DMS153 (cell line): Measurements from ENCODE around the gene NBL1.

Experiments used
- DNase-seq: peaks from one replicate; lab custom pipeline; 2025; lab: John Stamatoyannopoulos, UW

NBL1 gene

DNA sequence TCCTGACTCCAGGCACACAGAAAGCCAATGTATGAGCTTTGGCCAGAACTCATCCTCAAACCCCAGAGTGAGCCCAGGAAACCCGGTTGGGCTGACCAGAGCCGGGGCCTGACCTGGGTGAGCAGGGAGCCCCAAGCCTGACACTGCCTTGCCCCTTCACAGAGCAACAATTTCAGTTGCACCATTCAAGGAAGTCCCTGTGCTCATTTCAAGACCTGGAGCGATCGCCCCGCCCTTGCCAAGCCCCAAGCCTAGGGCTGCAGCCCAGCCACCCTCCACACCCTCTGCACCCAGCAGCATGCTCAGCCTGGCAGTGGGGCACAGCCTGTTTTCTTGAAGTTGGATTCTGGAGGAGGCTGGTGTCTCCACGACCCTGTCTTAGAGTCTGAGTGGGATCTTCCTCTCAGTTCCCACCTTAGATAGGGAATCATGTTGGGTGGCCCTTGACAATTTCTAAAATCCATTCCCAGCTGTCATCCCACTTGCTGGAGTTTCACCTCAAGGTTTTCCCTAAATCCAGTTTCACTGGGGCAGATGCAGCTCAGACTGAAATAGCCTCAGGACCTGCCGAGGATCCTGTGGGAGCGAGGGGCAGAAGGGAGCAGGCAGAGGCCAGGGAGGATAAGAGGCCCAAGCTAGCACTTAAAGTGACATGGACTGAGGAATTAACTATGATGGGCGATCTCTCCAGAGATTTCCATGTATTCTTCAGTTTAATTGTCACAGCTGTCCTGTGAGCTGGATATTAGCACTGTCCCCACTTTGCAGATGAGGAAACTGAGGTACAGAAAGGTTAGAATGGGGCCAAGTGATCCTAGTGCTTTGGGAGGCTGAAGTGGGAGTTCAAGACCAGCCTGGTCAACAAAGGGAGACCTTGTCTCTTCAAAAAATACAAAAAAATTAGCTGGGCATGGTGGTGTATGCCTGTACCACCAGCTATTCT lies 2.5 kb downstream of the NBL1 start:
- DNase-seq: no peak

DNA sequence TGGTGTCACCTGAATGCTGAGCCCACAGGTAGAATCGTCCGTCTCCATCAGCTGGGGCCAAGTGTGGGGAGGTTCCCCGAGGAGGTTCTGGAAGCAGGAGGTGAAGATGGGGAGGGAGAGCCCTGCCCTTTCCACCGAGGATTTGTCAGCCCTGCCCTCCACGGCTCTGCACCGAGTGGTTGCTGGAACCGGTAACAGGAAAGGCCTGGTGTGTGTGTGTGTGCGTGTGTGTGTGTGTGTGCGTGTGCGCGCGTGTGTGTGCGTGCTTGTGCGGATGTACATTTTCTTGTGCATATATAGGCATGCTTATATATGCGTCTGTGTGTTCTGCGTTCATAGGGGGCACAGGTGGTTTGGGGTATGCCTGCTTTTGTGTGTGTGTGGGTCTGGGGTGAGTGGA lies 3.5 kb downstream of the NBL1 start:
- DNase-seq: no peak

DNA sequence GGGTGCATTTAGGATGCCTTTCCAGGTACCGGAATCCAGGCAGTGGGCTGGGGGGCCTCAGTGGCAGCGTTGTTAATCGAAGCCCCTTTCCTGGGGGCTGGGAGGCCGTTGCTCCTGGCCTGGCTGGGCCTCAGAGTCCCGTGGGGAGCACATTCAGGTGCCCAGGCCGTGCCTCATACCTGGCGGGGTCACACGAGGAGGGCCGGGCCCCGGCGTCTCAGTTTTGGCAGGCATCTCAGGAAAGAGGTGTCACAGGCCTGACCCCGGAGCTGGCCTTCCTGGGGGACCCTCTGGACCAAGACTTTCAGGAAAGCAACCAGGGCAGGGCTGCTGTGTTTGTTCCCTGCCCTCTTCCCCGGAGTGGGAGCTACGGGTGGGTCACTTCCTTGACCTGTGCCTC lies 4.1 kb downstream of the NBL1 start:
- no peak for DNase-seq

DNA sequence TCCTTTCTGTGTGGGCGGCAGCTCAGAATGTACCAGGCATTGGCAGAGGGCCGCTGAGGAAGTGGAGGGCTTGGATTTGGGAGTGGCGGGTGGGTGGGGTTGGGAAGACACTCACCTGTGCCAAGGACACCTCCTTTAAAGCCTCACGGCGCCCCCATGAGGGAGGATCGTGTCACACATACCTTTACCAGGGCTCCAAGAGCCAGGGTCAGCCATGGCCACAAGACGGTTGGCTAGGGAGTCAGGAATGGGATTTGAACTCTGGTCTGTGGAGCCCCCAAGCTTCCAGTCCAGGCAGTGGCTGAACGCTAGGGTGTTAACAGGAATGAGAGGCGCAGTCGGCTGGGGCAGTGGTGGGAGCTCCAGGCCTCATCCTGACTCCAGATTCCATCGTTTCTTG lies 4.6 kb downstream of the NBL1 start:
- DNase-seq: no peak

DNA sequence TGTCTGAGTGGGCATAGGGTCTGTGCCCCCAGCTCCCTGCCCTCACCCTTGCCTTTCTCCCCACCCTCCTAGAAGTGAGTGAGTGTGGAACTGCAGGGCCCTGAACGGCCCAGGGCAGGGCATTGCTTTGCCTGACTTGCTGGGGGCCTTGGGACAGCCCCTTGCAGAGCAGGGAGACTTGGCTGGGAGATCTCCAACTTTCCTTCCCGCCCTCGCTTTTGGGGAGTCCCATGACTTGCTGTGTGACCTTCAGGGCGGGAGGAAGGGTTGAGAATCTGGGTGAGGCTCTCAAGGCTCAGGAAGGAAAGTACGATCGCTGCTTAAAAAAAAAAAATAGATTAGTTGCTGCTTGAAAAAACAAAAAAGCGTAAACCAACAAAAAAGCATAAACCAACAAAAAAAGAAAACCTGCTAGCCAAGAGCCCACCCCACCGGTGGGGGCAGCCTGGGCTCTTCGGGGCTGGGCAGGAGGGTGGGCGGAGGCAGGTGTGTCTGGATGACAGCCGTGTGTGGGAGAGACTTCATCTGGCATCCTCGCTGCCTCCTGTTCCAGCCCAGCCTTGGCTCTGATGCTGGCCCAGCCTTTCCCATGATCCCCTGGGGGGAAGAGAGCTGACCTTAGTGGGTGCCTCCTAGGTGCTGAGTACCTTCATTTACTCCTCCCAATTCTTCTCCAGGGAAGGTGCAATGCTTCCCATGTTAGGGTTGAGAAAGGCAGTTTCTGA lies 6.5 kb downstream of the NBL1 start:
- DNase-seq: no peak

DNA sequence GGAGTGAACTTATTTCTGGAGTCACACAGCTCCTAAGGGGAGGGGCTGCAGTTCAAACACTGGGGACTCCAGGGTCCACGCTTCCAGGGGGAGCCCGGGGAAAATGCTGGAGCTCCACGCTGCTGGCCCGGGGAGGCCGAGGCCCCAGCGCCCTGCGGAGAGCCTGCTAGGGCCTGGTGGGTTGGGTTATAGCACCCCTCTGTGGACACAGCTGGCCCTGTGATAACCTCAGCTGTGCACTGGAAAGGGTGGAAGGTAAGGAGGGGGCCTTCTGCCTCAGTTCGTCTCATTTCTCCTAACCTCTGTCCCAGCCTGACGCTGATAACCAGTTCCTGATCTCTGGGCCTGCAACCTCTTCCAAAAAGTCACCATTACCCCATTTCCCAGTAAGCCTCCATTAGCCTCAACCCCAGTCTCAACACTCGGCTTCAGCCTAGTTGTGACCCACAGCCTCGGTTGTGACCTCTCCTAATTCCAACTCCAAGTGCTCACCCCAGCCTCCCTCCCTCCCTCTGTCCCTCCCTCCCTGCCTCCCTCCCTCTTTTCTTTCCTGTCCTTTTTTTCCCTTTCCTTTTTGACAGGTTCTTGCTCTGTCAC lies 7.1 kb downstream of the NBL1 start:
- DNase-seq: no peak

DNA sequence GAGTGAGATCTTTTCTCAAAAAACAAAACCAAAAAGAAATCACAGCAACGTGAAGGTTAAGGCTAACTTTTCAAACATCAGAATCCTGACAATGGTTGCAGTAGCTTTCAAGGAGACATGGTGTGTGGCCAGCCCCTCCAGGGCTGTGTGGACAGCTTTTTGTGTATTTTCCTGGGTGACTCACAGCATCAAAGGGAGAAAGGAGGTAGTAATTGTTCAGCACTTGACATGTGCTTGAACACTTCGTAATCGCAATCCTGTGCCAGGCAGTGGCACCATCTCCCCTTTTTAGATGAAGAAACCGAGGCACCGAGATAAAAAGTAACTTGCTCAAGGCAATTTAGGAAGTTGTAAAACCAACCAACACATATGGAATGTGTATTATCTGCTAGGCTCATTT lies 10.3 kb downstream of the NBL1 start:
- DNase-seq: no peak

DNA sequence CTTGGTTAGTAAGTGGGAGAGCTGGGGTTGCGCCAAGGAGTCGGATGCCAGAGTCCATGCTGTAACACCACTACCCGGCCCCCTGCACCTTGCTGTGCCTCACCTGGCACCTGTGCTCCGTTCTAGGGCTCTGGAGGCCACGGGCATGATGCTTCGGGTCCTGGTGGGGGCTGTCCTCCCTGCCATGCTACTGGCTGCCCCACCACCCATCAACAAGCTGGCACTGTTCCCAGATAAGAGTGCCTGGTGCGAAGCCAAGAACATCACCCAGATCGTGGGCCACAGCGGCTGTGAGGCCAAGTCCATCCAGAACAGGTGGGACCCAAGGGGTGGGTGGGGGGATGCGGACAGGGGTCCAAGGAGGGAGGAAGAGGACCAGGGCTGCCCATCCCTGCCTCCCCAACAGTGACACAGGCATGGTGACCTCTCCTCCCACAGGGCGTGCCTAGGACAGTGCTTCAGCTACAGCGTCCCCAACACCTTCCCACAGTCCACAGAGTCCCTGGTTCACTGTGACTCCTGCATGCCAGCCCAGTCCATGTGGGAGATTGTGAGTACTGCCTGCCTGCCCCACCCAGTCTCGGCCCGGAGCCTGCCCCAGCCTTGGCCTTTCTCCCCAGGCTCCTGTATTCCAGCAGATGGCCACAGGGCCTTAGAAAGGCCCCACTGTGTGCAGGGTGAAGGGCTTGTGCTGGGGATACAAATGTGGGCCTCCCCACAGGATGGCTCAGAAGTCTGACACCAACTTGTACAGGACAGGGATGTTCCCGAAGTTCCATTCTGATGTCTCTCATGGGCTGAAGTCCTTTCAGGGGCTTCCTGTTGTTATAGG lies 11.0 kb downstream of the NBL1 start:
- peak; percentile 35 for DNase-seq

DNA sequence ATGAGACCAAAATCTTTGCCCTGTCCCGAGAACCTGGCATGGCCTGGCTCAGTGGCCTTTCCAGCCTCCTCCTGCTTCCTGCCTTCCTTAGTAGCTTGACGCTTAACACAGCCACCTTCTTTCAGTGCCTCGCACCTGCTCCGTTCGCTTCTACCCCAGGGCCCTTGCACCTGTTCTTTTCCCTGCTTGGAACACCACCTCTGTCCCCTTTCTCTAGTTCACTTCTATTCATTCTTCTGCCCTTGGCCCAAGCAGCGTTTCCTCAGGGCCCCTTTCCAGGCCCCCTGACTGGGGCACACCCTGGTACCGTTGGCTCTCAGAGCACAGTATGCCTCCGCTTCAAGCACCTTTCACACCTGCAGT lies 11.6 kb downstream of the NBL1 start:
- DNase-seq: no peak

DNA sequence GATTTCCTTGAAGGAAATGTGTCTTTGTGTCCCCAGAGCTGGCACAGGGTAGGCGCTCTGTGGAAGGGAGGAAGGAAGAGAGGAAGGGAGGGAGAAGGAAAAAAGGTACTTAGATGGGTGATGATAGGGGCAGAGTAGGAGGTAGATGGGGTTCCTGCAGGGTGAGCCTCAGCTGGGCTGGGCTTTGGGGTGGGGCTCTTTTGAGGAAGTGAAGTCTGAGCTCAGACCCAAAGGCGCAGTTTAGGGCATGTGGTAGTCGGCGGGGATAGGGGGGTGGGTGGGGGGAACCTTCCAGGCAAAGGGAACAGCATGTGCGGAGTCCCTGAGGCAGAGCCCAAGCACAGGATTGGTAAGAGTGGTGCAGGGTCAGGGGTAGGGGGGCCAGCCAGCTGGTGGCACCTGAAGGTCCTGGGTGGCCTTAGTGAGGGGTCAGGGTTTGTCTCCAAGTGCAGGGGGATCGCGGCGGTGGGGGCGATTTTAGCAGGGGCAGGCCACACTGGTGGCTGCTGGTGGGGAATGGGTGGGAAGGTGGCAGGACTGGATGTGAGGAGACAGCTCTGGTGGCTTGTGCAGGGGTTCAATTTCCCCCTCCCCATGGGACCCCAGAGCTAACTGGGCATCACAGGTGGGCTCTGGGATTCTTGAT lies 12.1 kb downstream of the NBL1 start:
- no peak for DNase-seq

DNA sequence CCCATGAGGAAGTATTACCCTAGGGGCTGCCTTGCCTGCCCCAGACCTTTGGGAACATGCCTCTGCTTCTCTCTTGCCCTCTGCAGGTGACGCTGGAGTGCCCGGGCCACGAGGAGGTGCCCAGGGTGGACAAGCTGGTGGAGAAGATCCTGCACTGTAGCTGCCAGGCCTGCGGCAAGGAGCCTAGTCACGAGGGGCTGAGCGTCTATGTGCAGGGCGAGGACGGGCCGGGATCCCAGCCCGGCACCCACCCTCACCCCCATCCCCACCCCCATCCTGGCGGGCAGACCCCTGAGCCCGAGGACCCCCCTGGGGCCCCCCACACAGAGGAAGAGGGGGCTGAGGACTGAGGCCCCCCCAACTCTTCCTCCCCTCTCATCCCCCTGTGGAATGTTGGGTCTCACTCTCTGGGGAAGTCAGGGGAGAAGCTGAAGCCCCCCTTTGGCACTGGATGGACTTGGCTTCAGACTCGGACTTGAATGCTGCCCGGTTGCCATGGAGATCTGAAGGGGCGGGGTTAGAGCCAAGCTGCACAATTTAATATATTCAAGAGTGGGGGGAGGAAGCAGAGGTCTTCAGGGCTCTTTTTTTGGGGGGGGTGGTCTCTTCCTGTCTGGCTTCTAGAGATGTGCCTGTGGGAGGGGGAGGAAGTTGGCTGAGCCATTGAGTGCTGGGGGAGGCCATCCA lies 12.8 kb downstream of the NBL1 start:
- DNase-seq: no peak

DNA sequence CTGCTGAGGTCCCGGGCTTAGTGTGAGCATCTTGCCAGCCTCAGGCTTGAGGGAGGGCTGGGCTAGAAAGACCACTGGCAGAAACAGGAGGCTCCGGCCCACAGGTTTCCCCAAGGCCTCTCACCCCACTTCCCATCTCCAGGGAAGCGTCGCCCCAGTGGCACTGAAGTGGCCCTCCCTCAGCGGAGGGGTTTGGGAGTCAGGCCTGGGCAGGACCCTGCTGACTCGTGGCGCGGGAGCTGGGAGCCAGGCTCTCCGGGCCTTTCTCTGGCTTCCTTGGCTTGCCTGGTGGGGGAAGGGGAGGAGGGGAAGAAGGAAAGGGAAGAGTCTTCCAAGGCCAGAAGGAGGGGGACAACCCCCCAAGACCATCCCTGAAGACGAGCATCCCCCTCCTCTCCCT lies 13.4 kb downstream of the NBL1 start:
- no peak for DNase-seq

DNA sequence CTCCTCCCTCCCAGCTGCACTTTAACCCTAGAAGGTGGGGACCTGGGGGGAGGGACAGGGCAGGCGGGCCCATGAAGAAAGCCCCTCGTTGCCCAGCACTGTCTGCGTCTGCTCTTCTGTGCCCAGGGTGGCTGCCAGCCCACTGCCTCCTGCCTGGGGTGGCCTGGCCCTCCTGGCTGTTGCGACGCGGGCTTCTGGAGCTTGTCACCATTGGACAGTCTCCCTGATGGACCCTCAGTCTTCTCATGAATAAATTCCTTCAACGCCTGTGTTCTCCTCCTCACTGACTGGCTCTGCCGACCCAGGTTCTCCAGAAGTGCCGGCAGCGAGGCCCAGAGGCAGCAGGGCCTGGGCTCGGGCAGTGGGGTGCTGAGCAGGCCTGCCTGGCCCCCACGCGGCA lies 14.1 kb downstream of the NBL1 start:
- DNase-seq: no peak

DNA sequence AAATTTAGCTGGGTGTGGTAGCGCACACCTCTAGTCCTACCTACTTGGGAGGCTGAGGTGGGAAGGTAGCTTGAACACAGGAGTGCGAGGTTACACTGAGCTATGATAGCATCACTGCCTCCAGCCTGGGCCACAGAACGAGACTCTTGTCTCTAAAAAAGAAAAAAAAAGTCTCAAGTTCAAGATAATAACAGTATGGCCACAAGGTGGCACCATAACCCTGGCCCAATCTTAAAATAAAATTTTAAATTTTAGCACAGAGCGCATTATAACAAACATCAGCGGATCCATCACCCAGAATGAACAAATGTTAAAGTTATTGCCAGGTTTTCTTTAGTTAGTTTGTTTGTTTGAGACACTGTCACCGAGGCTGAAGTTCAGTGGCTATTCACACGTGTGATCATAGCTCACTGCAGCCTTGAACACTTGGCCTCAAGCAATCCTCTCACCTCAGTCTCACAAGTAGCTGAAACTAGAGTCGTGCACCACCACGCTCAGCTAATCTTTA lies 17.7 kb downstream of the NBL1 start:
- DNase-seq: no peak

DNA sequence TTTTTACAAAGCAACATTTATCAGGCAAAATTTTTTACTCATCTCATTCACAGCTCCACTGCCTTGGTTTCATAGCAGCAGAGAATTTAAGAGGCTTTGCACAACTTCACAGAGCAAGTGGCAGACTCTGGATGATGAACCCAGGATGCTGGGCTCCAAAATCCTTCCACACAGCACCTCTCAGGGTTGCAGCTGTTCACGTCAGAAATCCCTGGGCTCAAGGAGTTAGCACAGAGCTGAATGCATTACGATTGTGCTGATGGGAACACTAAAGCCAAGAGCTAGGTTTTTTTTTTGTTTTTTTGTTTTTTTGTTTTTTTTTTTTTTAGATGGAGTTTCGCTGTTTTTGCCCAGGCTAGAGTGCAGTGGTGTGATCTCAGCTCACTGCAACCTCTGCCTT lies 18.2 kb downstream of the NBL1 start:
- no peak for DNase-seq

DNA sequence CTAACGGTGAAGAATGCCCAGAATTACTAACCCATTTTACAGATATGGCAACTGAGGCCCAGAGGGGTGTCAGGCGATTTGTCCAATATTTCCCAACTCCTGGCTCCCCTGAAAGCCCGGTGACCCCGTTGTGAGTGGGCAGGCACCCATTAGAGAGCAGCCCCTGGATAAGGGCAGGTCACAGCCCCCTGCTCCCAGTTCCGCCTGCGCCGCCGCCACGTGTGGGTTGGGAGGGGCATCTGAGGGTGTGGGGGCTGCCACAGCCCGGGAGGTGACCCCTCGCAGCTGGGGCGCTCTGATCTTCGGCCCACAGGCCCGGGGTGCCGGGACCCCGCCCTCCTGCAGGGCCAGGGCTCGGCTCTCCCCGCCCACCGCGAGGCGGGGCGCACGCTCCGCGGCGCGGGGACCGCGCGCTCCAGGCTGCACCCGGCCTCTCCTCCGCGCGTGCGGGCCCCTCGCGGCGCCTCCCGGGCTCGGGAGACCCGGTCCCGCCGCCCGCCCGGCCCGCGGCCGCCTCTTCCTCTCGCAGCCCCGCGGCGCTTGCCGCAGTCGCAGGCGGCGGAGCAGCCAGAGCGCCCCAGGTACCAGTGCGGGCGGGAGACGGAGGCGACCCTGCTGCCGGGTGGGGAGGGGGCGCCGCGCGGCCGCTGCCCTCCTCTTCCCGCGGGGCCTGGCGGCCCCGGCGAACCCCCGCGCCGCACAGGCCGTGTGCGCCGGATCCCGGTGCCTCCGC lies 20.5 kb downstream of the NBL1 start, which contains the start of gene HTR6:
TSS of gene HTR6 (plus strand) at position 423 of the 733 bp plus-strand sequence. CDS start 879 bp downstream, outside the sequence.
- no peak for DNase-seq

DNA sequence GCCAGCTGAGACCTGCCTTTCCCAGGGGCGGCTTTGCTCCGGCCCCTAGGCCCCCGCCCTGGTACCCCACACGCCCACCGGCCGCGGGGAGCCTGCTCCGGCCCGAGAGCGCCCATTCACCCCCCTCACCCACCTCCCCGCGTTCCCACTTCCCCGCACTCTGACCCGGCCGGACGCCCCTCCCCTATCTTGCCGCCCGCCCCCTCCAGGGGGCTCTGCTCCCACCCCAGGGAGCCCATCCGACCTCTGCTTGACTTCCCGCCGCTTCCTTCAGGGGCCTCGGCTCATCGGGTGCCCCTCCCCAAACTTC lies 21.0 kb downstream of the NBL1 start:
- no peak for DNase-seq

DNA sequence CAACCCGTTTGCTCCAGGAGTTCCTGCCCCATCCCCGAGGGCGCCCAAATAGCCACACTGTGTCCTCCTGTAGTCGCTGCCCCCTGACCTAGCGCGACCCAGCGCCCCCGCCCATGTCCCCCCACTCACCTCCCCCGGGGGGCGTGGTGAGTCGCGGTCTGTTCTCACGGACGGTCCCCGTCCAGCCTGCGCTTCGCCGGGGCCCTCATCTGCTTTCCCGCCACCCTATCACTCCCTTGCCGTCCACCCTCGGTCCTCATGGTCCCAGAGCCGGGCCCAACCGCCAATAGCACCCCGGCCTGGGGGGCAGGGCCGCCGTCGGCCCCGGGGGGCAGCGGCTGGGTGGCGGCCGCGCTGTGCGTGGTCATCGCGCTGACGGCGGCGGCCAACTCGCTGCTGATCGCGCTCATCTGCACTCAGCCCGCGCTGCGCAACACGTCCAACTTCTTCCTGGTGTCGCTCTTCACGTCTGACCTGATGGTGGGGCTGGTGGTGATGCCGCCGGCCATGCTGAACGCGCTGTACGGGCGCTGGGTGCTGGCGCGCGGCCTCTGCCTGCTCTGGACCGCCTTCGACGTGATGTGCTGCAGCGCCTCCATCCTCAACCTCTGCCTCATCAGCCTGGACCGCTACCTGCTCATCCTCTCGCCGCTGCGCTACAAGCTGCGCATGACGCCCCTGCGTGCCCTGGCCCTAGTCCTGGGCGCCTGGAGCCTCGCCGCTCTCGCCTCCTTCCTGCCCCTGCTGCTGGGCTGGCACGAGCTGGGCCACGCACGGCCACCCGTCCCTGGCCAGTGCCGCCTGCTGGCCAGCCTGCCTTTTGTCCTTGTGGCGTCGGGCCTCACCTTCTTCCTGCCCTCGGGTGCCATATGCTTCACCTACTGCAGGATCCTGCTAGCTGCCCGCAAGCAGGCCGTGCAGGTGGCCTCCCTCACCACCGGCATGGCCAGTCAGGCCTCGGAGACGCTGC lies 21.7 kb downstream of the NBL1 start:
- DNase-seq: no peak

DNA sequence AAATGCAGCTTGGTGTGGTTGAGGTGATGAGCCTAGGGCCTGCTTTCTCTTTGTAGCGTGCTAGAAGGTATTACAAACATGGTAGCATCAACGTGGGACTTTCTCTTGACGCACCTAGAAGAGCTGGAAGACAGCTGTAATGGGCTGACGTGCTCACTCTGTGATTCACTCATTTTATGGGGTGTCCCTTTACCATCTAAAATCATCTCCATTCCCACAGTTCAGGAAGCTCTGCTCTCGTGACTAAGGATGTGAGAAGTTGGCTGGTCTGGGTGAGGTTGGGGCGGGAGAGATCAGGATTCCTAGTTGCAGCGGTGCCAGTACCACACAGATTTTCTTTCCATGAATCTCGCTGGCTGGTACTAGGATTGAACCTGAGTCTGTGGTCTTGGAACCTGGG lies 24.8 kb downstream of the NBL1 start:
- no peak for DNase-seq
